Osteoblast (primary cell): ENCODE results near the gene KRT75. TPM values are rescaled to one million over a fixed set of nuclear protein-coding genes. Genes with fewer than 3 reads are reported as not detected.

Experiments used
- DNase-seq: peaks from one replicate; pipeline ENCODE4 v3.0.0; 2011; ENCODE audit warnings: low spot score, mixed read lengths; ENCODE audit not compliant: insufficient read length; ENCODE audit errors: missing footprints
- H2AFZ ChIP-seq: 2 replicates; pipeline ENCODE4 v1.6.0; 2011; ENCODE audit warnings: mild to moderate bottlenecking, low read length
- H3K27ac ChIP-seq: 2 replicates; pipeline ENCODE4 v1.5.1; 2011; ENCODE audit warnings: mild to moderate bottlenecking, low read depth, low read length, moderate library complexity
- H3K27me3 ChIP-seq: 2 replicates; pipeline ENCODE4 v1.6.0; 2012; ENCODE audit warnings: mild to moderate bottlenecking, control low read depth, inconsistent platforms, low read length, moderate library complexity; ENCODE audit not compliant: insufficient read depth
- H3K36me3 ChIP-seq: 2 replicates; pipeline ENCODE4 v1.5.1; 2011; ENCODE audit warnings: mild to moderate bottlenecking, low read length, control low read depth, moderate library complexity; ENCODE audit not compliant: insufficient read depth
- H3K4me1 ChIP-seq: 2 replicates; pipeline ENCODE4 v1.5.1; 2011; ENCODE audit warnings: mild to moderate bottlenecking, low read length, control low read depth, moderate library complexity; ENCODE audit not compliant: insufficient read depth
- H3K4me2 ChIP-seq: 2 replicates; pipeline ENCODE4 v1.6.0; 2011; ENCODE audit warnings: mild to moderate bottlenecking, low read length; ENCODE audit not compliant: insufficient read depth
- H3K4me3 ChIP-seq: fragments of 200-600 bp; sonication (generic); 3 replicates; pipeline ENCODE4 v1.5.1; 2012; ENCODE audit warnings: mild to moderate bottlenecking, low read length, inconsistent platforms; ENCODE audit not compliant: insufficient read depth
- H3K79me2 ChIP-seq: 2 replicates; pipeline ENCODE4 v1.6.0; 2012; ENCODE audit warnings: mild to moderate bottlenecking, low read length, control low read depth, inconsistent platforms; ENCODE audit not compliant: insufficient read depth
- H3K9me3 ChIP-seq: 2 replicates; pipeline ENCODE4 v1.5.1; 2011; ENCODE audit warnings: low read depth, low read length, control low read depth
- H4K20me1 ChIP-seq: 2 replicates; pipeline ENCODE4 v1.6.0; 2012; ENCODE audit warnings: mild to moderate bottlenecking, low read length, control low read depth; ENCODE audit not compliant: insufficient read depth
- CTCF ChIP-seq: IDR thresholded peaks from 2 replicates; pipeline ENCODE4 v1.5.1; 2011; ENCODE audit warnings: mild to moderate bottlenecking, low read depth, low read length, moderate library complexity; ENCODE audit errors: extremely low read depth
- total RNA-seq: library from RNA; depleted of rRNA; stranded (reverse); fragments of >200 nt; gene quantifications from 2 replicates; pipeline ENCODE4 v1.2.3, GENCODE V29; 2012

Gene KRT75
- total RNA-seq, 1 donor = under 0.01 TPM

GRCh38 chr12:52399756-52400155, 34.4 kb downstream of the KRT75 start:
- no peaks in the 10 kb centered on the region for H3K79me2 ChIP-seq
- H3K9me3 ChIP-seq = no peaks in the 10 kb centered on the region
- peaks cover 4% of the 10 kb centered on the region for H3K4me1 ChIP-seq
- no peak overlapping the region for H3K4me2 ChIP-seq
- no peak overlapping the region for H3K4me3 ChIP-seq
- H4K20me1 ChIP-seq = no peaks in the 10 kb centered on the region
- peaks cover 43% of the 10 kb centered on the region for H3K27me3 ChIP-seq
- H3K36me3 ChIP-seq = no peaks in the 10 kb centered on the region
- DNase-seq = no peak
- H2AFZ ChIP-seq = no peak overlapping the region
- no peak for TF ChIP-seq CTCF
- no peak overlapping the region for H3K27ac ChIP-seq

GRCh38 chr12:52398176-52398575, 36.0 kb downstream of the KRT75 start:
- Histone ChIP-seq H3K36me3 (no peaks in the 10 kb centered on the region), H3K79me2 (no peaks in the 10 kb centered on the region), H3K4me2 (no peak overlapping the region), H3K27ac (no peak overlapping the region), H3K4me3 (no peak overlapping the region), H3K9me3 (no peaks in the 10 kb centered on the region), H3K4me1 (peaks cover 4% of the 10 kb centered on the region), H3K27me3 (peaks cover 50% of the 10 kb centered on the region), H4K20me1 (no peaks in the 10 kb centered on the region), H2AFZ (no peak overlapping the region)
- peak; percentile 92 for DNase-seq
- TF ChIP-seq CTCF = no peak

GRCh38 chr12:52396656-52397055, 37.5 kb downstream of the KRT75 start:
- TF ChIP-seq CTCF = no peak
- no peaks in the 10 kb centered on the region for H4K20me1 ChIP-seq
- H3K36me3 ChIP-seq = no peaks in the 10 kb centered on the region
- H3K4me3 ChIP-seq = no peak overlapping the region
- no peaks in the 10 kb centered on the region for H3K79me2 ChIP-seq
- H3K27ac ChIP-seq = no peak overlapping the region
- no peak overlapping the region for H2AFZ ChIP-seq
- peaks cover 40% of the 10 kb centered on the region for H3K27me3 ChIP-seq
- H3K9me3 ChIP-seq = no peaks in the 10 kb centered on the region
- H3K4me2 ChIP-seq = no peak overlapping the region
- H3K4me1 ChIP-seq = peaks cover 2% of the 10 kb centered on the region
- DNase-seq = no peak

- Histone ChIP-seq H3K79me2 (no peaks in the 10 kb centered on the region), H3K27ac (no peak overlapping the region), H3K4me1 (no peaks in the 10 kb centered on the region), H3K36me3 (no peaks in the 10 kb centered on the region), H3K27me3 (peaks cover 40% of the 10 kb centered on the region), H3K9me3 (no peaks in the 10 kb centered on the region), H3K4me2 (no peak overlapping the region), H4K20me1 (no peaks in the 10 kb centered on the region), H3K4me3 (no peak overlapping the region), H2AFZ (no peak overlapping the region)
- TF ChIP-seq CTCF = peak; percentile 37
- DNase-seq = peak; percentile 77
Measured at GRCh38 chr12:52395761-52396434, 38.3 kb downstream of the KRT75 start.
